Esophagus (tissue), 2 donors: ENCODE data around the gene CDC42BPA. TPM values are rescaled to one million over a fixed set of nuclear protein-coding genes. Genes with fewer than 3 reads are reported as not detected.

Experiments used
- H3K27ac ChIP-seq, 2 donors: one replicate each; pipeline ENCODE4 v1.5.1; 2013; ENCODE audit warnings: low read depth in 2 of 2, mild to moderate bottlenecking in 2 of 2, inconsistent platforms in 1 of 2, low read length in 1 of 2, moderate library complexity in 1 of 2
- H3K27me3 ChIP-seq, 2 donors: one replicate each; pipeline ENCODE4 v1.6.1; 2013; ENCODE audit warnings: low read length in 2 of 2, control low read depth in 1 of 2, mild to moderate bottlenecking in 1 of 2; ENCODE audit not compliant: insufficient read depth in 2 of 2, control insufficient read depth in 1 of 2
- H3K36me3 ChIP-seq, 2 donors: one replicate each; pipeline ENCODE4 v1.6.1; 2013; ENCODE audit warnings: low read length in 1 of 2; ENCODE audit not compliant: control insufficient read depth in 2 of 2, insufficient read depth in 2 of 2
- H3K4me1 ChIP-seq, 2 donors: one replicate each; pipeline ENCODE4 v1.6.1; 2013; ENCODE audit warnings: low read length in 1 of 2; ENCODE audit not compliant: control insufficient read depth in 2 of 2, insufficient read depth in 2 of 2
- H3K4me3 ChIP-seq, 2 donors: one replicate each; pipeline ENCODE4 v1.5.1; 2013; ENCODE audit warnings: low read length in 2 of 2, mild to moderate bottlenecking in 2 of 2, low read depth in 1 of 2, moderate library complexity in 1 of 2
- H3K9me3 ChIP-seq, 2 donors: one replicate each; pipeline ENCODE4 v1.6.1; 2013; ENCODE audit warnings: mild to moderate bottlenecking in 2 of 2, low read depth in 1 of 2, low read length in 1 of 2, moderate library complexity in 1 of 2; ENCODE audit not compliant: control insufficient read depth in 2 of 2, insufficient read depth in 1 of 2
- WGBS, 2 donors: extraction: QIAGEN DNeasy Blood & Tissue Kit; methylation state at CpG; one replicate each; pipeline ENCODE4 v1.1.7; 2013; 5-methylcytosine and 5-hydroxymethylcytosine counted together
- polyA plus RNA-seq, 2 donors: library from polyadenylated mRNA; stranded (reverse); fragments of 200-250 nt; gene quantifications; one replicate each; pipeline ENCODE4 v1.2.3, GENCODE V29; 2013
- donor health status: healthy with polysubstance abuse.
- donor health status: Bipolar disorder and iron deficiency.

The CDC42BPA gene
- polyA plus RNA-seq, 2 donors = 2.5 to 3.6 TPM

DNA sequence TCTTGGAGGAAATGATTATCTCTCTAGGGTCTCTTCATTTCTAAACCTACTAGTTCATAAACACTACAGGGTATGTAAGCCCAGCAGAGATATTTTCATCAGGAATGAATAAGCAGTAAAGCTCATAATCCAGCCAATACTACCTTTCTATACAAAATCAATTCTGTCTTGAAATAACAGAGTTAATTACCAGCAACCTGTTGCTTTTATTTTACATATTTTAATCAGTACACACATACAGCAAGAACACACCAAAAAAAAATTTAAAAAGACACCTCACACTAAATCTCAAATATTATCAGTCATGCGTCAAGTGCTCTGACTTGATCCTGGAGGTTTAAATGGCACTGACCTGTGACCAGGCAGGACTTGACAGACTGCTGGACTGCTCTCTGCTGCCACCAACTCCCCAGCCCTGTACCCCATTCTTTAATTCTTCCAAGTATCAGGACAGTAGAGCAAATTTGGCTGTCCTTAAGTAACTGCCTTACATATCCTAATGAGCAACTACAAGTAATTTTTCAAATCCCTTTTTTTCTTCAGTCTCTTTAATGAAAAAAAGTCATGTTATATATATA, 98.5 kb downstream of the CDC42BPA start:
- Histone ChIP-seq H3K36me3 (no peaks in the 10 kb centered on the region), H3K9me3 (no peaks in the 10 kb centered on the region), H3K4me3 (no peak overlapping the region), H3K4me1 (peaks cover 0 to 2% of the 10 kb centered on the region in 2 donors), H3K27me3 (no peaks in the 10 kb centered on the region), H3K27ac (no peak overlapping the region)
- WGBS, 2 donors = 82 to 93% methylated on average over 1 of the region's 1 CpG

DNA sequence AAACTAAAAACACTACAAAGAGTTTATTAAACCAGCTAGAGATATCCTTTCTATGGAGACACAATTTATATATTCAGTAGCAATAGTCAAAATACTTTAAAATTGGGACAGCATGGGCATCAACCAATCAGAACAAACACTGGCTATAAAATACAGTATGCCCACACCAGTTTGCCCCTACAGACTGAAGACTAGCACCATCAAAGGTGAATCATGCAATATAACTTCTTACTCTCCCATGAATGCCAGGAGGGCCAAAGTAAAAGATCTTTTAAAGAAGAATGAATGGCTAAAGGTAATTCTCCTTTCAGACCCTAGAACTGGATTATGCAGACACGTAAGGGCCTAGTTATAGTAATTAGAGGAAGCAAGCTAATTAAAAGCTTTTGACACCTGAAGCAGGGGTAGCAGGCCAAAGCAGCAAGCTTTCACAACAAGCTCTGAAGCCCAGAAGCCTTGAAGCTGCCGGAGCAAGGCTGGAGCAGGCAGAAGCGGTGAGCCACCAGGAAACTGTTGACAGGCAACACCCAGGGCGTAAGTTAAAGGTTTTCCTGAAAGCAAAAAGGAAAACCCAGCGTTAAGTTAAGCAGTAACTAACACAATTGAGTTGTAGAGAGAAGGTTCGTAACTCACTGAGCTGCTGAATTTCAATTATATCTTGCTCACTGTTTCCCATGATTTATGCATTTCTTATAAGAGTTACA, 99.3 kb downstream of the CDC42BPA start:
- H3K27ac ChIP-seq = no peak overlapping the region
- H3K4me3 ChIP-seq = no peak overlapping the region
- no peaks in the 10 kb centered on the region for H3K9me3 ChIP-seq
- H3K4me1 ChIP-seq = peaks cover 0 to 2% of the 10 kb centered on the region in 2 donors
- no peaks in the 10 kb centered on the region for H3K27me3 ChIP-seq
- 67 to 69% methylated on average over 6 of the region's 6 CpGs for WGBS, 2 donors
- no peaks in the 10 kb centered on the region for H3K36me3 ChIP-seq

DNA sequence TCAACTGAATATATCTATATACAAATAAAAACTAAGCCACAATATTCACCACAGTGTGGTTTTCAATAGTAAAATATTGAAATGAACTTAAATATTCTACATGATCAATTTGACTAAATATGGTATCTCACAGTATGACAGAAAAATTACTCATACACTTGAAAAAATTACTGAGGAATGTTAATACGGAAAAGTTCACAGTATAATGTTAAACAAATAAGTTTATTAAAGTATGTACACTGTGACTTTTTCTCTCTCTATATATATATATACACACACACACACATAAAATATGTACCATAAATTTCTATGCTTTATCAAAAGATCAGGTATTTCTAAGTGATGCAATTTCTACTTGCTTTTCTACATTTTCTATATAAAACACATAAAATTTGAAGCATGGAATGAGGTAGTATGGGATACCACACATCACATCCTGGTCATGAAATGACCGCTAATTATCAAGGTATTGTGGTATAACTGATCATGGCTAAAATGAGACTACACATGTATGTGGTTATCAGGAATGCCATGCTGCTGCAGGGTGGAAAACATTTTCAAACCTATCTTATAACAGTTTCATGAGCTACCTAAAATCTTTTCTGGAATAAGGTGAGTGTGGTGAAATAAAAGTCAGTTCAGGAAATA, 102.3 kb downstream of the CDC42BPA start:
- Histone ChIP-seq H3K4me3 (no peak overlapping the region), H3K9me3 (no peaks in the 10 kb centered on the region), H3K36me3 (no peaks in the 10 kb centered on the region), H3K4me1 (no peaks in the 10 kb centered on the region), H3K27ac (no peak overlapping the region), H3K27me3 (no peaks in the 10 kb centered on the region)
- 91 to 92% methylated on average over 2 of the region's 2 CpGs for WGBS, 2 donors

DNA sequence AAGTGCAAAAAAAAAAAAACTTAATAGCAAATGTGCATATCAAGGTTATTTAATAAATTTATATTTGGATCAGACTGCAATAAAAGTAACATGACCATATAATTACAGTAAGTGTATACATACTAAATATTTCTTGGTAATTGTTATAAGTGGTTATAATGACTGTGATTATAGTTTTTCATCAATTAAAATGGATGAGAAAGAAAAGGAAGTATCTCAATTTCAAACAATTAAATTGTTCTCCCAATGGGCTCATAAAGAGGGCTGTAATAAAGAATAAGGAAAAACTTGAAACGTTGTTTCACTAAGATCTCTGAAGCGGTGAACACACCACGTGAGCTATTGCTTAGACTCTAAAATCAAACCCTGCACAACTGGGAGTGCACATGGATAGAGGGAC, 104.1 kb downstream of the CDC42BPA start:
- H3K4me1 ChIP-seq = no peaks in the 10 kb centered on the region
- H3K4me3 ChIP-seq = no peak overlapping the region
- WGBS, 2 donors = 84 to 85% methylated on average over 3 of the region's 3 CpGs
- H3K27me3 ChIP-seq = no peaks in the 10 kb centered on the region
- no peaks in the 10 kb centered on the region for H3K36me3 ChIP-seq
- no peaks in the 10 kb centered on the region for H3K9me3 ChIP-seq
- H3K27ac ChIP-seq = no peak overlapping the region

DNA sequence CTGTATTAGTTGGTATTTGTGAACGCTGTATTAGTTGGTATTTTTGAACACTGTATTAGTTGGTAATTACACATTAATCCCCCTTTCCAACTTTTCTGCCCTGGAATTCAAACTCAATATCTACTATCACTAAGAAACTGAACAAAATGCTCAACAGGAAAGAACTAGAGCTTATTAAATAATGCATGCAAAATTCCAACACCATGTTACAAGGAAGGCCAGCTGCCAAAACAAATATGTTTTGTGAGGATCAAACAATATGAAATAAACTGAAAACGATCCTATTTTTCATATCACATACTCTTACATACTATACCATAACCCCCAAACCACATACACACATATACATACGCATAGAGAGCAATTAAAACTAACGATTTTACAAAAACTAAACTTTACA, 104.9 kb downstream of the CDC42BPA start:
- H3K27me3 ChIP-seq = no peaks in the 10 kb centered on the region
- no peak overlapping the region for H3K4me3 ChIP-seq
- no peaks in the 10 kb centered on the region for H3K4me1 ChIP-seq
- WGBS, 2 donors = 72 to 75% methylated on average over 4 of the region's 4 CpGs
- H3K9me3 ChIP-seq = no peaks in the 10 kb centered on the region
- no peak overlapping the region for H3K27ac ChIP-seq
- no peaks in the 10 kb centered on the region for H3K36me3 ChIP-seq

DNA sequence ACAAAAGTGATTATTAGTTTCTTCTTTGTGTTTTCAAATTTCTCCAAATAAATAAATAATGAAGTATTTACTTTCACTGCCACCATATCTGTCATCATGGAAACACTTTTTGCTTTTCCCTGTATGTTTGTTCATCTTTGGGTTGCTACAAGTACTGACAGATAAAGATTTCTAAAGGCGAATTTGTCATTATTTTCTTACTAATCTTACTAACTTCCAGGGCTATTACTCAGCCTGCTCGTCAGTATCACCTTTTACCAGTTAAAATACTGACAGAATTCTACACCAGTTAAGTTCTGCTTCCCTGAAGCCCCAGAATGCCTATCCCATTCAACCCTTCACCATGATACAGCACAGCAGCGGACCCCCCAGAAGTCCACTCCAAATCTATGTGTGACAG, 106.1 kb downstream of the CDC42BPA start:
- no peak overlapping the region for H3K27ac ChIP-seq
- 77 to 80% methylated on average over 3 of the region's 3 CpGs for WGBS, 2 donors
- H3K9me3 ChIP-seq = no peaks in the 10 kb centered on the region
- H3K4me3 ChIP-seq = no peak overlapping the region
- H3K4me1 ChIP-seq = no peaks in the 10 kb centered on the region
- no peaks in the 10 kb centered on the region for H3K36me3 ChIP-seq
- no peaks in the 10 kb centered on the region for H3K27me3 ChIP-seq

DNA sequence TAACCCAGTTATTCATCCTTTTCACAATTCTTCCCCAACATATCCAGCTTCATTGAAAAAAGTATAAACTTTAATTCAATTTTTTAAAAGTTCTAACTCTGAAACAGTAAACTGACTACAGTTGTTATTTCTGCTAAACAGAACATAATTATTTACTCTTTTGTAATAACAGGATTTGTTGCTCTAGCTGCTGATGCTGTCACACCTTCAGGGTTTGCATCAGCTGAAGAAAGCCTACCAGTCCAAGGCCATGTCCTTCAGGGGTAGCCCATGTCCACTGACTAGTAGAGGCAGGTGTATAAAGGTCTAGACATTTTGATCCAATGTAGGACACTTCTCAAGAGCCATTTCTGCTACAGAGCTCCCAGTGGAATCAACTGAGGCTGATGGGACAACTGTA, 107.7 kb downstream of the CDC42BPA start:
- Histone ChIP-seq H3K27ac (no peak overlapping the region), H3K9me3 (no peaks in the 10 kb centered on the region), H3K4me1 (no peaks in the 10 kb centered on the region), H3K27me3 (no peaks in the 10 kb centered on the region), H3K4me3 (no peak overlapping the region), H3K36me3 (no peaks in the 10 kb centered on the region)

DNA sequence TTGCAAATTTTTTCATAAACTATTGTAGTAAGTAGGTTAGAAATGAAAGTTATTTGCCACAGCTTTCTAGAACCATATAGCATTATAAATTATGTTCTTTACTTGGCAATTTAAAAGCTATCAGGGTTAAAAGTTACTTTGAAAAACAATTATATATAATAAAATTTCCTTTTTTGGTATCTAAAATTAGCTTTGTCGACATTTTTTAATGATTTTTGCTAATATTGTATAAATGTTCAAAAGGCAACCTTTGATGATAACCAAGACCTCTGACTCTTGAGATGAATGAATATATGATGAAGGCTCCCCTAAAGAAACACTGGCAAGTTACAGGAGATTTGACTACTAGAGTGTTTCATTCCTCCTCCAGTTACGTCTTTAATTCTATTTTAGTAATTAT, 121.2 kb downstream of the CDC42BPA start:
- Histone ChIP-seq H3K36me3 (no peaks in the 10 kb centered on the region), H3K4me3 (no peak overlapping the region), H3K27ac (no peak overlapping the region), H3K27me3 (no peaks in the 10 kb centered on the region), H3K9me3 (no peaks in the 10 kb centered on the region), H3K4me1 (no peaks in the 10 kb centered on the region)
- 81 to 94% methylated on average over 2 of the region's 2 CpGs for WGBS, 2 donors

DNA sequence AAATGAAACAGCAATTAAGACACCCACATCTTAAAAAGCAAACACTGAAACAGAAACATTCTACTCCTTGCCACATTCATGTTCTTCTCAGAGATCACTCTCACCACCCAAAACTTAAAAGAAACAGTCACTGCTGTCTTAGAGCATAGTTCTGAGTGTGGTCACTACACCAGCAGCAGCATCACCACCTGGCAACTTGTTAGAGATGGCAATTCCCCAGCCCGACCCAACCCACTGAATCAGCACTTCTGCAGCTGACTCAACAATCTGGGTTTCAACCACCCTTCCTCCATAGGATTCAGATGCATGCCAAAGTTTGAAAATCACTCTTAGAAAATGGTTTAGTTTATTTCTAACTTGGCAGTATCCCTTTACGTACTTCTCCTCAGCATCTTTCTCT, 126.1 kb downstream of the CDC42BPA start:
- no peak overlapping the region for H3K4me3 ChIP-seq
- no peaks in the 10 kb centered on the region for H3K27me3 ChIP-seq
- H3K36me3 ChIP-seq = no peaks in the 10 kb centered on the region
- H3K27ac ChIP-seq = no peak overlapping the region
- H3K4me1 ChIP-seq = no peaks in the 10 kb centered on the region
- H3K9me3 ChIP-seq = no peaks in the 10 kb centered on the region
- WGBS, 2 donors = 50 to 54% methylated on average over 2 of the region's 2 CpGs

DNA sequence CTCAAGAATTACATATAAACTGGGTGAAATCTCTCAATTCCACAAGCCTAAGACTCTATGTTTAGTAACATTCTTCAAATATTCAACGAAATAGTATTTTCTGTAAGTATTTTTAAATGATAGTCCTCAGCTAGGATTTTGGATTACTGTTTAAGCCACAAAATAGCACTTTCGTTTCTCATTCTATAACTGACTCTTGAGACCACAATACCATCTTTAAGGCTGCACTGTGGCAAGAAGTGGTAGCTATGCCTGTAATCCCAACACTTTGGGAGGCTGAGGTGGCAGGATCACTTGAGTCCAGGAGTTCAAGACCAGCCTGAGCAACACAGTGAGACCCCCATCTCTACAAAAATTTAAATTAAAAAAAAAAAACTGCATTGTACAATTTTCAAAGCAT, 126.7 kb downstream of the CDC42BPA start:
- Histone ChIP-seq H3K4me3 (no peak overlapping the region), H3K27me3 (no peaks in the 10 kb centered on the region), H3K27ac (no peak overlapping the region), H3K4me1 (no peaks in the 10 kb centered on the region), H3K9me3 (no peaks in the 10 kb centered on the region), H3K36me3 (no peaks in the 10 kb centered on the region)
- 64 to 67% methylated on average over 2 of the region's 2 CpGs for WGBS, 2 donors
